HEK293 (cell line): ENCODE data around the gene C1orf115.

Experiments
- CTCF ChIP-seq: fragments of 450-650 bp; formaldehyde crosslinking; IDR thresholded peaks from 2 replicates; pipeline ENCODE4 v1.5.1; 2016; ENCODE audit warnings: missing biosample characterization, missing genetic modification characterization
- PRDM10 ChIP-seq: fragments of 450-650 bp; formaldehyde crosslinking; IDR thresholded peaks from 2 replicates; pipeline ENCODE4 v1.5.1; 2016; ENCODE audit warnings: missing biosample characterization, missing genetic modification characterization
- REST ChIP-seq: fragments of 450-650 bp; formaldehyde crosslinking; IDR thresholded peaks from 2 replicates; pipeline ENCODE4 v1.5.1; 2016; ENCODE audit warnings: missing biosample characterization, missing genetic modification characterization
- ZNF114 ChIP-seq: fragments of 450-650 bp; formaldehyde crosslinking; IDR thresholded peaks from 2 replicates; pipeline ENCODE4 v1.5.0; 2017; ENCODE audit warnings: missing biosample characterization, missing genetic modification characterization
- ZNF169 ChIP-seq: fragments of 450-650 bp; formaldehyde crosslinking; IDR thresholded peaks from 2 replicates; pipeline ENCODE4 v1.5.1; 2016; ENCODE audit warnings: missing biosample characterization, missing genetic modification characterization
- ZNF658 ChIP-seq: fragments of 450-650 bp; formaldehyde crosslinking; IDR thresholded peaks from 2 replicates; pipeline ENCODE4; 2016; ENCODE audit warnings: missing biosample characterization, missing genetic modification characterization
- ZNF670 ChIP-seq: fragments of 450-650 bp; formaldehyde crosslinking; IDR thresholded peaks from 2 replicates; pipeline ENCODE4 v1.5.1; 2016; ENCODE audit warnings: missing biosample characterization, missing genetic modification characterization, low read depth
- ZNF776 ChIP-seq: fragments of 450-650 bp; formaldehyde crosslinking; IDR thresholded peaks from 2 replicates; pipeline ENCODE4 v1.5.0; 2017; ENCODE audit warnings: missing biosample characterization, missing genetic modification characterization, borderline replicate concordance
- ZNF843 ChIP-seq: fragments of 450-650 bp; formaldehyde crosslinking; IDR thresholded peaks from 2 replicates; pipeline ENCODE4 v1.5.1; 2016; ENCODE audit warnings: missing biosample characterization, missing genetic modification characterization

GRCh38 chr1:220655961-220656740, 34.0 kb upstream of the C1orf115 start:
- TF ChIP-seq ZNF670 (no peak), CTCF (tag by site-specific recombination) (no peak), ZNF776 (tag by site-specific recombination) (no peak), REST (tag by site-specific recombination) (no peak), PRDM10 (no peak), ZNF843 (tag by site-specific recombination) (no peak), ZNF658 (tag by site-specific recombination) (no peak), ZNF114 (tag by site-specific recombination) (no peak), ZNF169 (no peak)
